ENCODE results near the gene KIF16B.

KIF16B gene

GRCh38 chr20:16538779-16539178 lies 34.5 kb downstream of the KIF16B start:
- H3K4me3 ChIP-seq (ENCODE audit: low read depth, low read length), result no peak overlapping the region
- no peak for TF ChIP-seq CTCF (IDR thresholded peaks at IDR 0.05; ENCODE audit: insufficient read depth, low read depth, low read length, missing control alignments)
- DNase-seq (ENCODE audit: low read depth), result no peak

- H3K4me3 ChIP-seq (ENCODE audit: low read depth, low read length), result no peak overlapping the region
- no peak for DNase-seq (ENCODE audit: low read depth)
- TF ChIP-seq CTCF (IDR thresholded peaks at IDR 0.05; ENCODE audit: insufficient read depth, low read depth, low read length, missing control alignments), result no peak
Measured at GRCh38 chr20:16537918-16538317, 35.3 kb downstream of the KIF16B start.

- no peak overlapping the region for H3K4me3 ChIP-seq (ENCODE audit: low read depth, low read length)
- TF ChIP-seq CTCF (IDR thresholded peaks at IDR 0.05; ENCODE audit: insufficient read depth, low read depth, low read length, missing control alignments), result no peak
- no peak for DNase-seq (ENCODE audit: low read depth)
Measured at GRCh38 chr20:16537025-16537665, 36.1 kb downstream of the KIF16B start.

GRCh38 chr20:16535277-16535676 lies 38.0 kb downstream of the KIF16B start:
- DNase-seq (ENCODE audit: low read depth), result no peak
- H3K4me3 ChIP-seq (ENCODE audit: low read depth, low read length), result no peak overlapping the region
- no peak for TF ChIP-seq CTCF (IDR thresholded peaks at IDR 0.05; ENCODE audit: insufficient read depth, low read depth, low read length, missing control alignments)

- no peak for DNase-seq (ENCODE audit: low read depth)
- H3K4me3 ChIP-seq (ENCODE audit: low read depth, low read length), result no peak overlapping the region
- TF ChIP-seq CTCF (IDR thresholded peaks at IDR 0.05; ENCODE audit: insufficient read depth, low read depth, low read length, missing control alignments), result no peak
Measured at GRCh38 chr20:16533502-16533901, 39.7 kb downstream of the KIF16B start.

- DNase-seq (ENCODE audit: low read depth), result no peak
- no peak for TF ChIP-seq CTCF (IDR thresholded peaks at IDR 0.05; ENCODE audit: insufficient read depth, low read depth, low read length, missing control alignments)
- no peak overlapping the region for H3K4me3 ChIP-seq (ENCODE audit: low read depth, low read length)
Measured at GRCh38 chr20:16531485-16531884, 41.8 kb downstream of the KIF16B start.

GRCh38 chr20:16530201-16530681 lies 43.0 kb downstream of the KIF16B start:
- no peak for TF ChIP-seq CTCF (IDR thresholded peaks at IDR 0.05; ENCODE audit: insufficient read depth, low read depth, low read length, missing control alignments)
- DNase-seq (ENCODE audit: low read depth), result no peak
- H3K4me3 ChIP-seq (ENCODE audit: low read depth, low read length), result no peak overlapping the region
